Purkinje cell (primary cell): ENCODE data around the gene DPY30. TPM values are rescaled to one million over a fixed set of nuclear protein-coding genes. Genes with fewer than 3 reads are reported as not detected.

Source experiments
- polyA plus RNA-seq: library from polyadenylated mRNA; unstranded; fragments of >200 nt; fragmentation: Nextera tagmentation; gene quantifications from 2 replicates; pipeline ENCODE4 v1.2.1, GENCODE V29; 2014

DPY30 gene
- 365 and 391 TPM in 2 replicates for polyA plus RNA-seq

GRCh38 chr2:32039447-32040219 lies at the start of gene DPY30:
Gene DPY30, minus strand, starts transcription at chr2:32039805. Its CDS starts 349 bp downstream, at chr2:32039456.

GRCh38 chr2:32063310-32064020 lies 23.9 kb upstream of the DPY30 start, which contains the start of gene SPAST:
Gene SPAST, plus strand, starts transcription at chr2:32063556. Its CDS starts 276 bp downstream, at chr2:32063832.

GRCh38 chr2:32010670-32011484 lies 28.7 kb downstream of the DPY30 start, which contains the start of gene MEMO1:
Gene MEMO1, minus strand, starts transcription at chr2:32011008. Its CDS starts 761 bp downstream, at chr2:32010247.

Other genes with a start within 250 kb of the DPY30 start
- gene MEMO1, start 28.8 kb downstream of the DPY30 start, polyA plus RNA-seq = 52.1 and 53.4 TPM in 2 replicates
- 16.3 and 23.1 TPM in 2 replicates for gene SPAST, start 23.8 kb upstream of the DPY30 start, polyA plus RNA-seq
- 22.3 and 26.7 TPM in 2 replicates for gene SLC30A6, start 126.1 kb upstream of the DPY30 start, polyA plus RNA-seq
- 0.84 and 1.2 TPM in 2 replicates for gene NLRC4, start 225.1 kb upstream of the DPY30 start, polyA plus RNA-seq
- gene YIPF4, start 238.1 kb upstream of the DPY30 start, polyA plus RNA-seq = 44.6 and 47.9 TPM in 2 replicates